Measurements from ENCODE around the gene ARTN.

Gene ARTN

DNA sequence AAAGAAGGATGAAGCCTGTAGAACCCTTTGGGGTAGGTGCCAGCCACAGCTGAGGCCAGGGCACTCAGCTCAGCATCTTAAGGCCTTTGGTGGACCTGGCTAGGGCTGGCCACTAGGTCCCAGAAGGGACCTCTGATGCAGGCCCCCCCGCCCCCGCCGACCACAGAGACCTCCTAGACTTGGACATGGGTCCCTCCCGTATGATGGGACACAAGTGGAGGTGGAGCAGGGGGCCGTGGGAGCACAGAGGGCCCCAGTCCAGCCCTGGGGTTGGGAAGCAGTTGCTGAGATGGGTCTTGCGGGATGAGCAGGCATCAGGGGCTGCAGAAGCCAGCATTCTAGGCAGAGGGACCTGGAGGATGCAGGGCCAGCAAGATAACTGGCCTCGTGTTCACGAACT, 48.6 kb downstream of the ARTN start:
- DNase-seq (ENCODE audit: extremely low read depth in 1 of 2, low read depth in 1 of 2): no peak

DNA sequence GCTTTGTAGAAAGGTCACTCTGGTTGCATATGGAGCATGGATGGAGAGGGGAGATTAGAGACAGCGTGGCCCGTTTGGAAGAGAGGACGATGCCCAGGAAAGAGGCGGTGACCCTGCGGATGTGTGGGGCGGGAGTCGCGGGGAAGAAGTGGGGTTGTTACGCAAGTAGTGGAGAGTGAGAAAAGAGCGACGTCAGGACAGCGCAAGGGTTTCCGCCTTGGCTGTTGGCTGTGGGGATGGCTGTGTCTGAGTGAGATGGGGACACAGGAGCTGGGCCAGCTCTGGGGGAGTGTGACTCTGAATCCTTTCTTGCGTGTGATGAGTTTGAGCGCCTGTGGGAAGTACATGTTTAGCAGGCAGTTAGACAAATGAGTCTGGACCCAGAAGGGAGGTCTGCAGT, 49.2 kb downstream of the ARTN start:
- no peak for DNase-seq (ENCODE audit: extremely low read depth in 1 of 2, low read depth in 1 of 2)

DNA sequence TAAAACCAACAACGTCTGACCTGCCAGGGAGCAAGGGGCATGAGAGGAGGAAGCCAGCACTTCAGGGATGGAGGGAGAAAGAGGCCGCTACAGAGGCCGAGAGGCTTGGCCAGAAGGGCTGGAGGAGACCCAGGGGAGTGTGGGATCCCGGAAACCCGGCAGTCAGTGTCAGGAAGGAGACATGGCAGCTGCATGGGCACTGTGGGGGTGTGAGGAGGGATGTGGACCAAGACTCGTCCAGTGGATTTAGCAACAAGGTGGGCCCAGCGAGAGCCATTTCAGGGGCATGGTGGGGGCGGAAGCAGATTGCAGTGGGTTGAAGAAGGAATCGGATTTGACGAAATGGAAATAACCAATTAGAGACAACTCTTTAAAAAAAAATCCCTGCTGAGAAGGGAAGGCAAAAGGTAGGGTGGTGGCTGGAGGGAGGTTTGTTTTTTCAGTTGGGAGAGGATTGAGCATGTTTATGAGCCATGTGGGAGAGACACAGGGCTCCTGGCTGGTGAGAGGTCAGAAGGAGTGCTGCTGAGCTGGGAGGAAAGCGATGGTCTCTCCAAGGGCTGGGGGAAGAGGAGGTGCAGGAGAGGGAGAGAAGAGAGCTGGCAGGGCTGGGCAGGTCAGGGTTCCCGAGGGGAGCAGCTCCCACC, 49.8 kb downstream of the ARTN start:
- DNase-seq (ENCODE audit: extremely low read depth in 1 of 2, low read depth in 1 of 2): no peak

DNA sequence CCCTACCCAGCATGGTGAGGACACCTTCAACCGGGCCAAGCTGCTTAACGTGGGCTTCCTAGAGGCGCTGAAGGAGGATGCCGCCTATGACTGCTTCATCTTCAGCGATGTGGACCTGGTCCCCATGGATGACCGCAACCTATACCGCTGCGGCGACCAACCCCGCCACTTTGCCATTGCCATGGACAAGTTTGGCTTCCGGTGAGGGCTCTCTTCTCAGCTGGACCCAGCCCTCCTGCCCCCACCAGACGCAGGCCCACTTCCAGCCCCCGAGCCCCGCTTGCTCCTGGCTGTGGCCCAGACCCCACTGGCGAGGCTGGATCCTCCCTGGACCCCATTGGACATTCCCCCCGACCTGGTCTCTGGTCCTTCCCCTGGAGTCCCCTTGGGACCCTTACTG, 51.3 kb downstream of the ARTN start:
- DNase-seq (ENCODE audit: extremely low read depth in 1 of 2, low read depth in 1 of 2): no peak

DNA sequence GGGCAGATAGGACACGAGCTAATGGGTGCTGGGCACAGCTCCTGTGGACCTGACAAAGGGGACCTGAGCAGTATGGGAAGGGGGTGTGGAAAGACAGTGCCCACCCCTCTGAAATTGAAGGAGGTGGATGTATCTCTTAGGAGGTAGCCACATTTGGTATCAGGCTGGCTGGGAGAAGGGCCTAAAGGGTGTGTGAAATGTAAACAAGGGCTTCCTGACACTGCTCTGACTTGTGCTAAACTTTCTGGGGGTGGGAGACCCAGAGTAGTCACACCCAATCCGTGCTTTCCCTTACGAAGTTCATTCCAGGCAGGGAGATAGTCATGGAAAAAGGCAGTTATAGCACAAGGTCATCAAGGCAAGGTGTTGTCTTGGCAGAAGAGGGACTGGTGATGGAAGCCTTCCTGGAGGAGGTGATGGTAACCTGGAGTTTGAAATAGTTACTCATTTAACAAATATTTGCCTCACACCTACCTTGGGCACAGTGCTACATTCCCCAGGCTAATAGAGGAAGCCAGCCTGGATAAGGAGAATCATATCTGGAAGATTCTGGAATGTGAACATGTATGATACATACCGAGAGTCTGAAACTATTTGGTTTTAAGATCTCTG, 52.5 kb downstream of the ARTN start:
- no peak for DNase-seq (ENCODE audit: extremely low read depth in 1 of 2, low read depth in 1 of 2)

DNA sequence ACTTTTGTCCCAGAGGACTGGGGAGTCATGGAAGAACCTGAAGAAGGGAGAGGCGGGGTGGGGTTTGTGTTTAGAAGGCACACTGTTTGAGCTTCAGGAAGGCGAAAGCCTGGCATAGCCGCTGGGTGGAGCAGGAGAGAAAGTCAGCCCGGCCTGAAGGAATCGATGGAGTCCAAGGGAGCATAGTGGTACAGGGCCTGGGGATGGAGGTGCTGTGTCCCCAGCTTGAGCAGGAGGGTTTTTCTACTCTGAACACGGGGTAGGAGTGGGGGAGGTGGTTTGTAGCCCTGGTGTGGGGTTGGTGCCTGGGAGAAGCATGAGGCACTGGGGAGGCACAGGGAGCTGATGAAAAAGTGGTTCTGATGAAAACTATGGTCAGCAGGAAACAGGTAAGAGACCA, 53.1 kb downstream of the ARTN start:
- no peak for DNase-seq (ENCODE audit: extremely low read depth in 1 of 2, low read depth in 1 of 2)

Measured in stimulated activated CD8-positive, alpha-beta memory T cell treated with anti-CD3 and anti-CD28 coated beads, Interleukin-7, amount 100 ng/mL, for 48 hours (primary cell).